CD14-positive monocyte (primary cell): ENCODE results near the gene TMOD3. TPM values are rescaled to one million over a fixed set of nuclear protein-coding genes. Genes with fewer than 3 reads are reported as not detected.

Experiments used
- DNase-seq, 3 donors: peaks; one replicate each; pipeline ENCODE4 v3.0.0-alpha.2; 2011 to 2022
- H2AFZ ChIP-seq: 2 replicates; pipeline ENCODE4 v1.6.0; 2012; ENCODE audit warnings: mild to moderate bottlenecking, low read depth, low read length, inconsistent platforms; ENCODE audit not compliant: insufficient read depth, poor library complexity, severe bottlenecking
- H3K27ac ChIP-seq, 2 donors: 1 replicate in 1 of 2; 2 replicates in 1 of 2; pipeline ENCODE4 v1.5.1; 2012 to 2013; ENCODE audit warnings: low read length in 2 of 2, control low read depth in 1 of 2, inconsistent platforms in 1 of 2, low read depth in 1 of 2, mild to moderate bottlenecking in 1 of 2
- H3K27me3 ChIP-seq, 2 donors: one replicate each; pipeline versions ENCODE4 v1.6.0 to v1.6.1; 2011 to 2013; ENCODE audit warnings: low read length in 2 of 2; ENCODE audit not compliant: control insufficient read depth in 2 of 2, insufficient read depth in 2 of 2
- H3K36me3 ChIP-seq, 2 donors: replicated peaks in 1 of 2; 1 replicate in 1 of 2; 2 replicates in 1 of 2; pipeline versions ENCODE4 v1.5.1 to v1.6.1; 2012 to 2013; ENCODE audit warnings: low read length in 2 of 2, control low read depth in 1 of 2, inconsistent platforms in 1 of 2, mild to moderate bottlenecking in 1 of 2; ENCODE audit not compliant: insufficient read depth in 2 of 2, control insufficient read depth in 1 of 2
- H3K4me1 ChIP-seq, 2 donors: 1 replicate in 1 of 2; 2 replicates in 1 of 2; pipeline versions ENCODE4 v1.5.1 to v1.6.1; 2012 to 2013; ENCODE audit warnings: low read length in 2 of 2, control low read depth in 1 of 2, inconsistent platforms in 1 of 2, mild to moderate bottlenecking in 1 of 2, moderate library complexity in 1 of 2; ENCODE audit not compliant: insufficient read depth in 2 of 2, control insufficient read depth in 1 of 2
- H3K4me2 ChIP-seq: replicated peaks from 2 replicates; pipeline ENCODE3; 2012; ENCODE audit warnings: low read length, moderate library complexity, mild to moderate bottlenecking; ENCODE audit not compliant: poor library complexity, severe bottlenecking; ENCODE audit errors: extremely low read depth
- H3K4me3 ChIP-seq, 3 experiments: fragments of 200-600 bp in 1 of 3; sonication (generic) in 1 of 3; replicated peaks in 1 of 3; 1 replicate in 2 of 3; 2 replicates in 1 of 3; pipeline ENCODE4 v1.5.1; 2011 to 2013; ENCODE audit warnings: low read length in 3 of 3, mild to moderate bottlenecking in 3 of 3, control low read depth in 2 of 3, low read depth in 2 of 3, inconsistent platforms in 1 of 3, moderate library complexity in 1 of 3
- H3K79me2 ChIP-seq: 2 replicates; pipeline ENCODE4 v1.6.0; 2012; ENCODE audit warnings: mild to moderate bottlenecking, control low read depth, inconsistent platforms, low read length, moderate library complexity; ENCODE audit not compliant: insufficient read depth
- H3K9ac ChIP-seq: 2 replicates; pipeline ENCODE4 v1.6.0; 2017; ENCODE audit warnings: low read length, mild to moderate bottlenecking; ENCODE audit not compliant: insufficient read depth, poor library complexity, severe bottlenecking
- H3K9me3 ChIP-seq, 2 donors: replicated peaks in 1 of 2; 1 replicate in 1 of 2; 2 replicates in 1 of 2; pipeline versions ENCODE4 v1.5.1 to v1.6.1; 2012 to 2013; ENCODE audit warnings: low read length in 2 of 2, control low read depth in 1 of 2; ENCODE audit not compliant: control insufficient read depth in 1 of 2, insufficient read depth in 1 of 2
- H4K20me1 ChIP-seq: 2 replicates; pipeline ENCODE4 v1.6.0; 2012; ENCODE audit warnings: mild to moderate bottlenecking, low read length, control low read depth, moderate library complexity; ENCODE audit not compliant: insufficient read depth
- H3K27ac Mint-ChIP-seq, 7 donors: one replicate each; pipeline ENCODE4 v1.8.0; 2020; ENCODE audit warnings: mild to moderate bottlenecking in 7 of 7, mixed read lengths in 7 of 7, moderate library complexity in 6 of 7, inconsistent platforms in 2 of 7
- H3K27me3 Mint-ChIP-seq, 3 donors: one replicate each; pipeline ENCODE4 v1.8.0; 2021 to 2022; ENCODE audit warnings: low read depth in 3 of 3, mild to moderate bottlenecking in 3 of 3, mixed read lengths in 3 of 3, moderate library complexity in 3 of 3, inconsistent platforms in 1 of 3
- H3K36me3 Mint-ChIP-seq, 2 donors: one replicate each; pipeline ENCODE4 v1.8.0; 2020; ENCODE audit warnings: mixed read lengths in 2 of 2, inconsistent platforms in 1 of 2, mild to moderate bottlenecking in 1 of 2
- H3K4me1 Mint-ChIP-seq: one replicate; pipeline ENCODE4 v1.8.0; 2020; ENCODE audit warnings: mild to moderate bottlenecking, mixed read lengths
- H3K4me3 Mint-ChIP-seq, 2 donors: one replicate each; pipeline ENCODE4 v1.8.0; 2020; ENCODE audit warnings: mild to moderate bottlenecking in 2 of 2, mixed read lengths in 2 of 2, moderate library complexity in 1 of 2
- H3K9me3 Mint-ChIP-seq, 7 donors: one replicate each; pipeline ENCODE4 v1.8.0; 2020 to 2022; ENCODE audit warnings: mixed read lengths in 7 of 7, mild to moderate bottlenecking in 6 of 7, moderate library complexity in 6 of 7, inconsistent platforms in 2 of 7
- WGBS: methylation state at CpG from one replicate; pipeline ENCODE4 v1.1.5; 2013; ENCODE audit warnings: missing lambda C conversion rate; ENCODE audit not compliant: insufficient coverage; 5-methylcytosine and 5-hydroxymethylcytosine counted together
- intact Hi-C, 2 donors: fragments of 100-400 bp; cut with micrococcal nuclease; formaldehyde crosslinking; loops; one replicate each; pipeline versions ENCODE4 v1.15.0 to v1.15.1; 2023
- polyA plus RNA-seq, 3 donors: library from polyadenylated mRNA; depleted of rRNA in 1 of 3; unstranded in 2 of 3; stranded (reverse) in 1 of 3; fragments of 300-500 nt in 2 of 3; fragments of >200 nt in 1 of 3; fragmentation: Illumina TruSeq in 2 of 3; gene quantifications; 1 replicate in 2 of 3; 2 replicates in 1 of 3; pipeline ENCODE4 v1.2.3, GENCODE V29; 2012 to 2021
- TF ChIP-seq, protein P1 (sequence below): fragments of 200-600 bp; IDR thresholded peaks from one replicate; pipeline ENCODE4 v1.8.0; 2022; ENCODE audit warnings: antibody characterized with exemption, mild to moderate bottlenecking

The TMOD3 gene
- polyA plus RNA-seq, 3 donors: 7.7 to 34.8 (median 27.8) TPM

GRCh38 chr15:51841406-51842040, 12.1 kb downstream of the TMOD3 start:
- Histone ChIP-seq H3K4me2 (peak overlapping the region; percentile 47), H3K79me2 (peaks cover 99% of the 10 kb centered on the region), H3K9ac (no peak overlapping the region), H3K27me3 (no peaks in the 10 kb centered on the region), H3K36me3 (no peaks in the 10 kb centered on the region), H3K4me3 (peak overlapping the region in 2 of 3 experiments; percentile 13 to 33), H3K4me1 (peaks cover 63 to 79% of the 10 kb centered on the region in 2 donors), H2AFZ (no peak overlapping the region), H4K20me1 (peaks cover 71% of the 10 kb centered on the region), H3K9me3 (no peaks in the 10 kb centered on the region), H3K27ac (peak overlapping the region; percentile 42 to 62)
- TF ChIP-seq, protein P1, sequence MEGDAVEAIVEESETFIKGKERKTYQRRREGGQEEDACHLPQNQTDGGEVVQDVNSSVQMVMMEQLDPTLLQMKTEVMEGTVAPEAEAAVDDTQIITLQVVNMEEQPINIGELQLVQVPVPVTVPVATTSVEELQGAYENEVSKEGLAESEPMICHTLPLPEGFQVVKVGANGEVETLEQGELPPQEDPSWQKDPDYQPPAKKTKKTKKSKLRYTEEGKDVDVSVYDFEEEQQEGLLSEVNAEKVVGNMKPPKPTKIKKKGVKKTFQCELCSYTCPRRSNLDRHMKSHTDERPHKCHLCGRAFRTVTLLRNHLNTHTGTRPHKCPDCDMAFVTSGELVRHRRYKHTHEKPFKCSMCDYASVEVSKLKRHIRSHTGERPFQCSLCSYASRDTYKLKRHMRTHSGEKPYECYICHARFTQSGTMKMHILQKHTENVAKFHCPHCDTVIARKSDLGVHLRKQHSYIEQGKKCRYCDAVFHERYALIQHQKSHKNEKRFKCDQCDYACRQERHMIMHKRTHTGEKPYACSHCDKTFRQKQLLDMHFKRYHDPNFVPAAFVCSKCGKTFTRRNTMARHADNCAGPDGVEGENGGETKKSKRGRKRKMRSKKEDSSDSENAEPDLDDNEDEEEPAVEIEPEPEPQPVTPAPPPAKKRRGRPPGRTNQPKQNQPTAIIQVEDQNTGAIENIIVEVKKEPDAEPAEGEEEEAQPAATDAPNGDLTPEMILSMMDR: no peak
- Mint-ChIP-seq H3K27me3 (no peaks in the 10 kb centered on the region), H3K4me1 (peaks cover 79% of the 10 kb centered on the region), H3K9me3 (peaks cover 0 to 2% (median 0%) of the 10 kb centered on the region in 7 donors), H3K27ac (peak overlapping the region; percentile 76 to 88 (median 83)), H3K4me3 (peak overlapping the region; percentile 51 to 82), H3K36me3 (no peaks in the 10 kb centered on the region)
- no CpG with 5 or more reads among the region's 5 CpGs for WGBS
- intact Hi-C loops: no loop called here
- peak in 2 of 3 donors; percentile 51 to 73 for DNase-seq

DNA sequence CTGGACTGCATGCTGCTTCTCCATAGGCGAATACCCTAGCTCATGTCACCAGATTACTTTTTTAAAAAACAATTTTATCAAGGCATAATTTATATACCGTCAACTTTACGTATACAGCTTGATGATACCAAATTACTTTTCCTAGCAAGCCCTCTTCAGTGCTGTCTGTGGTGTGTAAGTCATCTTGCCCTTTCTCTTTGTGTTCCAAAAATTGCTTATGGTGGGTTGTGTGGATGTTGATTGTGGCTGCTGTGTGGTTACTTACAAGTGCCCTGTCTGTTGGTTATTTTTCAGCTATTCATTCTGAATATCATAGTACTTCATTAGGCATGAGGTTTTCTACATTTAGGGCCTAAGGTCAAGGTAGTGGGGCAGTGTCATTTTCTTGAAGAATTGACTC, 12.8 kb downstream of the TMOD3 start:
- no peaks in the 10 kb centered on the region for H3K27me3 ChIP-seq
- no peak for DNase-seq
- peak overlapping the region; percentile 70 to 88 (median 83) for H3K27ac Mint-ChIP-seq
- H3K4me1 Mint-ChIP-seq: peaks cover 79% of the 10 kb centered on the region
- H3K4me3 ChIP-seq: no peak overlapping the region
- no peak overlapping the region for H2AFZ ChIP-seq
- intact Hi-C loops: no loop called here
- H3K4me3 Mint-ChIP-seq: no peak overlapping the region
- H3K4me2 ChIP-seq: peak overlapping the region; percentile 47
- H3K9ac ChIP-seq: no peak overlapping the region
- no peaks in the 10 kb centered on the region for H3K36me3 ChIP-seq
- H3K9me3 ChIP-seq: no peaks in the 10 kb centered on the region
- no peaks in the 10 kb centered on the region for H3K27me3 Mint-ChIP-seq
- peaks cover 71% of the 10 kb centered on the region for H4K20me1 ChIP-seq
- peaks cover 99% of the 10 kb centered on the region for H3K79me2 ChIP-seq
- peaks cover 0 to 2% (median 0%) of the 10 kb centered on the region in 7 donors for H3K9me3 Mint-ChIP-seq
- peaks cover 68 to 85% of the 10 kb centered on the region in 2 donors for H3K4me1 ChIP-seq
- TF ChIP-seq, protein P1: no peak
- peak overlapping the region in 1 of 2 donors; percentile 62 for H3K27ac ChIP-seq
- no peaks in the 10 kb centered on the region for H3K36me3 Mint-ChIP-seq
- WGBS: 100% methylated on average over 1 of the region's 3 CpGs
